Measurements from ENCODE around the gene WBP1. TPM values are rescaled to one million over a fixed set of nuclear protein-coding genes. Genes with fewer than 3 reads are reported as not detected.

The WBP1 gene
- total RNA-seq, 5 donors from 2014 or later (not counting 1 experiment from before 2014, with no cell fraction given): 80.2 to 104 (median 98.2) TPM

- H3K4me1 Mint-ChIP-seq: peaks cover 21 to 30% (median 24%) of the 10 kb centered on the region in 3 donors
- peak within 1 kb of the TSS; percentile 95 to 99 for H3K27ac Mint-ChIP-seq
- H3K36me3 Mint-ChIP-seq: peaks cover 19% of the 10 kb centered on the region
Measured at GRCh38 chr2:74472086-74472944, 14.1 kb downstream of the WBP1 start, which contains the start of gene MRPL53. Gene MRPL53 (minus strand): TSS chr2:74472680. CDS start chr2:74472660, 20 bp downstream.

GRCh38 chr2:74472945-74473258 is 14.7 kb downstream of the WBP1 start:
- no peak for DNase-seq
- H3K36me3 Mint-ChIP-seq: peaks cover 23% of the 10 kb centered on the region
- POLR2A ChIA-PET: interaction anchor here (0.6 to 2.0 kb wide), 4 partner anchors 9 to 58 kb away, joined by 3 to 15 read pairs (median 4); partner anchors contain the start of genes CCDC142 (in 1 of the 2) and WBP1 (in 1 of the 2)
- H3K27me3 Mint-ChIP-seq: no peaks in the 10 kb centered on the region
- no peaks in the 10 kb centered on the region for H3K9me3 Mint-ChIP-seq
- ATAC-seq (replicated peaks in 1 of 4): no peak
- Histone ChIP-seq H3K27ac (ENCODE audit: low read length) (peak overlapping the region; percentile 88), H3K4me3 (ENCODE audit: control insufficient read depth in 1 of 2, extremely low read depth in 1 of 2, low read length in 1 of 2) (peak overlapping the region; percentile 66 to 73), H3K4me1 (ENCODE audit: control insufficient read depth in 1 of 2, extremely low read depth in 1 of 2, insufficient read depth in 2 of 2, low read length in 2 of 2) (peaks cover 13 to 27% of the 10 kb centered on the region in 2 experiments), H3K27me3 (replicated peaks in 1 of 2; ENCODE audit: control insufficient read depth in 2 of 2, extremely low read depth in 1 of 2, insufficient read depth in 2 of 2, low read length in 1 of 2) (no peaks in the 10 kb centered on the region), H3K36me3 (ENCODE audit: control insufficient read depth in 2 of 2, extremely low read depth in 1 of 2, insufficient read depth in 1 of 2, low read length in 1 of 2) (peaks cover 9 to 33% of the 10 kb centered on the region in 2 donors), H3K9me3 (no peaks in the 10 kb centered on the region)
- H3K27ac Mint-ChIP-seq: peak overlapping the region; percentile 95 to 99
- peaks cover 22 to 30% (median 24%) of the 10 kb centered on the region in 3 donors for H3K4me1 Mint-ChIP-seq
- WGBS (ENCODE audit: insufficient coverage): 10% methylated on average over 5 of the region's 7 CpGs
- H3K4me3 Mint-ChIP-seq: peak overlapping the region; percentile 90 to 96 (median 96)
- CTCF ChIA-PET: interaction anchor here (0.6 to 2.6 kb wide), 5 partner anchors 9 to 31 kb away, joined by 3 to 17 read pairs (median 3); partner anchors contain the start of genes CCDC142 (in 1 of the 2), TTC31 (in 1 of the 2) and WBP1 (in 1 of the 2)

More at GRCh38 chr2:74472086-74472944, 14.1 kb downstream of the WBP1 start, which contains the start of gene MRPL53:
- Mint-ChIP-seq H3K27me3 (no peaks in the 10 kb centered on the region), H3K4me3 (peak within 1 kb of the TSS; percentile 90 to 96 (median 96)), H3K9me3 (no peaks in the 10 kb centered on the region)
- WGBS (ENCODE audit: insufficient coverage): 2% methylated on average over 56 of the region's 66 CpGs
- peak; percentile 93 to 96 (median 94) for ATAC-seq (replicated peaks in 1 of 4)
- CTCF ChIA-PET: interaction anchor here (0.6 to 2.6 kb wide), 4 partner anchors 10 to 20 kb away, joined by 3 to 17 read pairs (median 4); partner anchors contain the start of genes CCDC142 (in 1 of the 2), TTC31 (in 1 of the 2) and WBP1 (in 1 of the 2)
- Histone ChIP-seq H3K9me3 (no peaks in the 10 kb centered on the region), H3K27ac (ENCODE audit: low read length) (peak within 1 kb of the TSS; percentile 88), H3K27me3 (replicated peaks in 1 of 2; ENCODE audit: control insufficient read depth in 2 of 2, extremely low read depth in 1 of 2, insufficient read depth in 2 of 2, low read length in 1 of 2) (no peaks in the 10 kb centered on the region), H3K4me1 (ENCODE audit: control insufficient read depth in 1 of 2, extremely low read depth in 1 of 2, insufficient read depth in 2 of 2, low read length in 2 of 2) (peaks cover 13 to 27% of the 10 kb centered on the region in 2 experiments), H3K4me3 (ENCODE audit: control insufficient read depth in 1 of 2, extremely low read depth in 1 of 2, low read length in 1 of 2) (peak within 1 kb of the TSS; percentile 66 to 73), H3K36me3 (ENCODE audit: control insufficient read depth in 2 of 2, extremely low read depth in 1 of 2, insufficient read depth in 1 of 2, low read length in 1 of 2) (peaks cover 9 to 28% of the 10 kb centered on the region in 2 donors)
- POLR2A ChIA-PET: interaction anchor here (0.6 to 2.0 kb wide), 5 partner anchors 9 to 59 kb away, joined by 3 to 15 read pairs (median 4); partner anchors contain the start of genes CCDC142 (in 1 of the 2) and WBP1 (in 1 of the 2)
- peak; percentile 90 to 99 (median 95) for DNase-seq

- ATAC-seq (replicated peaks in 1 of 4) (no peak), DNase-seq (no peak)
- no peak overlapping the region for H3K4me3 ChIP-seq (ENCODE audit: control insufficient read depth in 1 of 2, extremely low read depth in 1 of 2, low read length in 1 of 2)
- WGBS (ENCODE audit: insufficient coverage): 98% methylated on average over 6 of the region's 6 CpGs
- H3K36me3 ChIP-seq (ENCODE audit: control insufficient read depth in 2 of 2, extremely low read depth in 1 of 2, insufficient read depth in 1 of 2, low read length in 1 of 2): peaks cover 9 to 33% of the 10 kb centered on the region in 2 donors
- H3K9me3 Mint-ChIP-seq: no peaks in the 10 kb centered on the region
- no peaks in the 10 kb centered on the region for H3K27me3 ChIP-seq (replicated peaks in 1 of 2; ENCODE audit: control insufficient read depth in 2 of 2, extremely low read depth in 1 of 2, insufficient read depth in 2 of 2, low read length in 1 of 2)
- H3K36me3 Mint-ChIP-seq: peaks cover 26% of the 10 kb centered on the region
- no peak overlapping the region for H3K27ac Mint-ChIP-seq
- peaks cover 13 to 27% of the 10 kb centered on the region in 2 experiments for H3K4me1 ChIP-seq (ENCODE audit: control insufficient read depth in 1 of 2, extremely low read depth in 1 of 2, insufficient read depth in 2 of 2, low read length in 2 of 2)
- peaks cover 22 to 34% (median 24%) of the 10 kb centered on the region in 3 donors for H3K4me1 Mint-ChIP-seq
- ChIA-PET POLR2A (interaction anchor here (0.6 to 1.0 kb wide), 6 partner anchors 8 to 293 kb away, joined by 3 to 8 read pairs (median 5); partner anchors contain the start of genes TTC31 (in 2 of the 2), CCDC142 (in 1 of the 2) and LBX2 (in 1 of the 2)), CTCF (interaction anchor here (0.6 to 2.6 kb wide), 6 partner anchors 8 to 112 kb away, joined by 3 to 17 read pairs (median 4); partner anchors contain the start of genes CCDC142 (in 1 of the 2) and TTC31 (in 1 of the 2))
- no peaks in the 10 kb centered on the region for H3K27me3 Mint-ChIP-seq
- peak overlapping the region in 1 of 3 donors; percentile 96 for H3K4me3 Mint-ChIP-seq
- H3K27ac ChIP-seq (ENCODE audit: low read length): no peak overlapping the region
- no peaks in the 10 kb centered on the region for H3K9me3 ChIP-seq
Measured at GRCh38 chr2:74474481-74474880, 16.2 kb downstream of the WBP1 start.

- Mint-ChIP-seq H3K4me1 (peaks cover 23 to 34% (median 25%) of the 10 kb centered on the region in 3 donors), H3K36me3 (peaks cover 28% of the 10 kb centered on the region), H3K9me3 (no peaks in the 10 kb centered on the region), H3K4me3 (no peak overlapping the region), H3K27me3 (no peaks in the 10 kb centered on the region), H3K27ac (no peak overlapping the region)
- Histone ChIP-seq H3K9me3 (no peaks in the 10 kb centered on the region), H3K27ac (ENCODE audit: low read length) (no peak overlapping the region), H3K27me3 (replicated peaks in 1 of 2; ENCODE audit: control insufficient read depth in 2 of 2, extremely low read depth in 1 of 2, insufficient read depth in 2 of 2, low read length in 1 of 2) (no peaks in the 10 kb centered on the region), H3K4me1 (ENCODE audit: control insufficient read depth in 1 of 2, extremely low read depth in 1 of 2, insufficient read depth in 2 of 2, low read length in 2 of 2) (peaks cover 13 to 27% of the 10 kb centered on the region in 2 experiments), H3K36me3 (ENCODE audit: control insufficient read depth in 2 of 2, extremely low read depth in 1 of 2, insufficient read depth in 1 of 2, low read length in 1 of 2) (peaks cover 9 to 33% of the 10 kb centered on the region in 2 donors), H3K4me3 (ENCODE audit: control insufficient read depth in 1 of 2, extremely low read depth in 1 of 2, low read length in 1 of 2) (no peak overlapping the region)
- 95% methylated on average over 2 of the region's 5 CpGs for WGBS (ENCODE audit: insufficient coverage)
- ChIA-PET POLR2A (interaction anchor here in 1 of 2 donors (1.0 to 1.1 kb wide), 2 partner anchors 8 to 18 kb away, joined by 3 to 4 read pairs; partner anchors contain the start of gene TTC31), CTCF (no interaction called here)
- DNase-seq (no peak), ATAC-seq (replicated peaks in 1 of 4) (no peak)
Measured at GRCh38 chr2:74474899-74475298, 16.7 kb downstream of the WBP1 start.

GRCh38 chr2:74481431-74481830 is 23.2 kb downstream of the WBP1 start:
- H3K9me3 Mint-ChIP-seq: no peaks in the 10 kb centered on the region
- peaks cover 28% of the 10 kb centered on the region for H3K36me3 Mint-ChIP-seq
- H3K27ac Mint-ChIP-seq: no peak overlapping the region
- no peaks in the 10 kb centered on the region for H3K27me3 Mint-ChIP-seq
- ATAC-seq (replicated peaks in 1 of 4) (no peak), DNase-seq (no peak)
- WGBS (ENCODE audit: insufficient coverage): no CpG with 5 or more reads among the region's 3 CpGs
- CTCF ChIA-PET: interaction anchor here (0.9 to 3.3 kb wide), 5 partner anchors 8 to 107 kb away, joined by 4 to 35 read pairs (median 17); partner anchors contain the start of genes INO80B (in 1 of the 2), MRPL53 (in 1 of the 2) and WBP1 (in 1 of the 2)
- Histone ChIP-seq H3K4me3 (ENCODE audit: control insufficient read depth in 1 of 2, extremely low read depth in 1 of 2, low read length in 1 of 2) (peak overlapping the region; percentile 95 to 98), H3K9me3 (no peaks in the 10 kb centered on the region), H3K27ac (ENCODE audit: low read length) (no peak overlapping the region), H3K27me3 (replicated peaks in 1 of 2; ENCODE audit: control insufficient read depth in 2 of 2, extremely low read depth in 1 of 2, insufficient read depth in 2 of 2, low read length in 1 of 2) (no peaks in the 10 kb centered on the region), H3K36me3 (ENCODE audit: control insufficient read depth in 2 of 2, extremely low read depth in 1 of 2, insufficient read depth in 1 of 2, low read length in 1 of 2) (peaks cover 0 to 31% of the 10 kb centered on the region in 2 donors), H3K4me1 (ENCODE audit: control insufficient read depth in 1 of 2, extremely low read depth in 1 of 2, insufficient read depth in 2 of 2, low read length in 2 of 2) (peaks cover 13 to 30% of the 10 kb centered on the region in 2 experiments)
- H3K4me1 Mint-ChIP-seq: peaks cover 25 to 42% (median 35%) of the 10 kb centered on the region in 3 donors
- POLR2A ChIA-PET: interaction anchor here in 1 of 2 donors (1.1 to 1.4 kb wide), 2 partner anchors 8 to 14 kb away, joined by 3 to 6 read pairs; no protein-coding TSS in a partner anchor
- peak overlapping the region; percentile 91 to 100 (median 99) for H3K4me3 Mint-ChIP-seq
